DMS79 treated with DMSO at 0.1 percent for 48 hours (cell line): ENCODE data around the gene ENGASE.
A peak's percentile ranks its signal among the peaks of the same experiment; 100 is the strongest.
"Not testable (repeated sequence)": the region's sequence is repeated elsewhere in the genome, so short reads cannot be mapped to it uniquely, and the experiment has no call there.

Experiments used
- DNase-seq: peaks from one replicate; lab custom pipeline; 2025; lab: John Stamatoyannopoulos, UW

Gene ENGASE

DNA sequence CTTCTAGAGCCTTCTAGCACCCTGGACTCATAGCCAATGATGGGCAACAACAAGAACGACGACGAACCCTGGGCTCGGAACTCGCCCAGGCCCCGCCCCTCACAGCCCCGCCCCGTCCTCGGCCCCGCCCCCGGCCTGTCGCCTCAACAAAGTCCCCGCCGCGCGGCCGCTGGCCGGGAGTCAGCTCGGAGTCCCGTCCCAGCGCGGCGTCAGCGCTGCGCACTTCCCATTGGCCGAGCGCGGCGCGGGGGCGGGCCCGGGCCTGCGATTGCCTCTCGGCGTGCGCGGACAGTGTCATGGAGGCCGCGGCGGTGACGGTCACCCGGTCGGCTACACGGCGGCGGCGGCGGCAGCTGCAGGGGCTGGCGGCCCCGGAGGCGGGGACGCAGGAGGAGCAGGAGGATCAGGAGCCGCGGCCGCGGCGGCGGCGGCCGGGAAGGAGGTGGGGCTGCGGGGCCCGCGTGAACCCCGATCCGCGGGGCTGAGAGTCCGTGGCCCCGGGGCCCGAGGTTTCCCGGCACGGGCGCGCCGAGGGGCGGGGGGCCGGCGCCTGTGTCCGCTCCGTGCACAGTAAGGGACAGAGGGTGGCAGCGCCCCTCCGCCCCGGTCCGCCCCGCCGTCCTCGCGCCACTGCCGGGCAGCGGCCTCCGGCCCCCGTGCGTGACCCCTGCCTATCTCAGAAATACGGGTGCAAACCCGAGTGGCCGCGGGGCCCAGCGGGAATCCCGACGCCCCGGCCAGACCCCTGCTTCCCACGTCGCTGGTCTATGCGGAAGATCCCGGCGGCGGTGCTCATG lies at the start of gene ENGASE:
Gene ENGASE (plus strand): TSS at position 176 of the 797 bp plus-strand sequence. CDS start 121 bp downstream, at position 297.
- peak; percentile 63 for DNase-seq

- DNase-seq = peak; percentile 19
Measured at GRCh38 chr17:79024901-79025737, 49.5 kb upstream of the ENGASE start.

- no peak for DNase-seq
Measured at GRCh38 chr17:79026376-79027273, 48.0 kb upstream of the ENGASE start.

DNA sequence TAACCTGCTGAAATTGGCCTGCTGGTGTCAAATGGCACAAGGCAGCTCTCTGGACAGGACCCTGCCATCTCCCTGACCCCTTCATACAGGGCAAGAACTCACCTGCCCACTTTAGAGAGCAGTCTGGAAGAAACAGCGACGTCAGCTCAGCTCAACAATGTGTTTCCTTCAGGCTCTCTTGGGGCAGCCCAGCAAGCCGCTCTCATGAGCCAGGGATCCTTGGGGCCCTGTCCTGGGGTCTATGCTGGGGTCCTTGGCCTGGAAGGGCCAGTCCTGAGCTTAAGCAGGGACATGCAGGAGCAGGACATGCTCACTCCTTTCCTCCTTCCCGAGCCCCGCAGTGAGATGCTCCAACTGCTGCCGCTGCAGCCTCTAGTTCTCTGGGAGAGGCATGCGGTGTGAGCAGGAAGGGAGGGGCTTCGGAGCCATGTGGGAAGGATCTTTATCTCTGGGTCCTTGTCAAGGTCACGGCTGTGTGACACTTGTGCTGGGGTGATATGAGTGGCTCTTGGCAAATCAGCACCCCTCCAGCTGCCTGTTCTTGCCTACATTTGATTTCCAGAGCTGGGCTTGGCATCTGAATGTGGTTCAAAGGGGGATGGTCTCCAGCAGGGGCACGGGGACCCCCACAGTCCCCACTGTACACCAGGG lies 47.2 kb upstream of the ENGASE start:
- DNase-seq = no peak

DNA sequence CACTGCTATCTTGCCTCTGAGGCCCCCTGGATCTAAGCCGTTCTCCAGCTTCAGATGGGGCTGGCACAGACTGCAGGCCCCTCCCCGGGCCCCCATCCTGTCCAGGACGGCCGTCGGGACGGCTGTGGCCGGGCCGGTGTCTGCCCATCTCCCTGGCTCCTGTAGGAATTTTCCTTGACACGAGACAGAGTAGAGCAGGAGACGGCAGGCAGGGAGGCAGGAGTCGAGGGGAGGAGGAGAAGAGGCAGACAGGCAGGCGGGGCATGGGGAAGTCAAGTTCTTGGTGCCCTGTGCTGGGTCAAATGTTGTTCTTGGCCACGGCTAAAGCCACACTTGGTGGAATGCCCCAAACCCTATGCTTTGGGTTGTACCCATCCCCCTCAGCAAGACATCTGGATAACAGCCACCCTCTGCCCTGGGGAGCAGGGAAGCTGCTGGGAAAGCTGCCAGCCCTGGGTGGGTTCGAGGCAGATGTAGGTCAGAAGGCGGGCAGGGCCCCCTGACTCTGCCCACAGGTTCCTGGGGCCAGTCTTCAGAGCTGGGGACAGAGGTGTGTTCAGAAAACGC lies 46.6 kb upstream of the ENGASE start:
- DNase-seq = no peak

DNA sequence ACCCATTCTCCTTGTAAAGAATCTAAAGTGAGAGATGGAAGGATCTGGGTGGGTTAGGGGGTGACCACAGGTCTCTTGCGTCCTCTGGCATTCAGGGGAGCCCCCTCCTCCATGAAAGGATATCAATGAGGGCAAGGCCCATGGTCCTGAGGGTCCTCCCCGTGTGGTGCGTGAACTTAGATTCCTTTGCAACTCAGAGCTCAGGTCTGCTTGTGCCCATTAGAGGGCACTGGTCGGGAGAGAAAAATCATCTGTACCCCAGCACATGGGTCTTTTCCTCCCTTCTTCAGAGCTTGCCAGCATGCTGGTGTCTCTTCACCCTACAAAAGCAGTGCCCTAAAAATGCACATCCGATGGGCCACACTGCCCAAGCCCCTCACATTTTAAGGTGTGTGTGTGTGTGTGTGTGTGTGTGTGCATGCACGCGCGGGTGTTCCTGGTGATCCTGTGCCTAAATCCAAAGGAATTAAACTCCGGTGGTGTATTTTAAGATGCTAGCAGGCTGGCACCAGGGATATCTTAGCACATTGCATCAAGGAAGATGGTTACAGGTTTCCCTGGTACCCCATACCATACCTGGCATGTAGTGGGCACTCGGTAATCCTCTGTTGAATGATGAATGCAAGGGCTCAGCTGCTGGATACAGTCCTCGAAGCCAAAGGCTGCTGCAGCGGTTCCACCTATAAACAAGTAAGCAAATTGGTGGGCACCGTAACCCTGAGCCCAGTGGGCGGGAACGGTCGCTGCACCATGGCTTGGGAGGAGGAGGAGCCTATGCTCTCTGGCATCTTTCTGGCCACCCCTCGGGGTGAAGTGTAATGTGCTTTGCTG lies 45.9 kb upstream of the ENGASE start:
- no peak for DNase-seq

- no peak for DNase-seq
Measured at GRCh38 chr17:79029327-79030009, 45.2 kb upstream of the ENGASE start.

DNA sequence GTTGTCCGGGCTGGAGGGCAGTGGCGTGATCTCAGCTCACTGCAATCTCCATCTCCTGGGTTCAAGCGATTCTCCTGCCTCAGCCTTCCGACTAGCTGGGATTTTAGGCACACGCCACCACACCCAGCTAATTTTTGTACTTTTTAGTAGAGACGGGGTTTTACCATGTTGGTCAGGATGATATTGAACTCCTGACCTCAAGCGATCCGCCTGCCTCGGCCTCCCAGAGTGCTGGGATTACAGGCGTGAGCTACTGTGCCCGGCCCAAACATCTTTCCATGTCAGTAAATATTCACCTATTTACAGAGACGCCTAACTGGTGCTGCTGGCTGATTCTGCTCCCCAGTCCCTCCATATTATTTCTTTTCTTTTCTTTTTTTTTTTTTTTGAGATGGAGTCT lies 44.0 kb upstream of the ENGASE start:
- not testable (repeated sequence) for DNase-seq

DNA sequence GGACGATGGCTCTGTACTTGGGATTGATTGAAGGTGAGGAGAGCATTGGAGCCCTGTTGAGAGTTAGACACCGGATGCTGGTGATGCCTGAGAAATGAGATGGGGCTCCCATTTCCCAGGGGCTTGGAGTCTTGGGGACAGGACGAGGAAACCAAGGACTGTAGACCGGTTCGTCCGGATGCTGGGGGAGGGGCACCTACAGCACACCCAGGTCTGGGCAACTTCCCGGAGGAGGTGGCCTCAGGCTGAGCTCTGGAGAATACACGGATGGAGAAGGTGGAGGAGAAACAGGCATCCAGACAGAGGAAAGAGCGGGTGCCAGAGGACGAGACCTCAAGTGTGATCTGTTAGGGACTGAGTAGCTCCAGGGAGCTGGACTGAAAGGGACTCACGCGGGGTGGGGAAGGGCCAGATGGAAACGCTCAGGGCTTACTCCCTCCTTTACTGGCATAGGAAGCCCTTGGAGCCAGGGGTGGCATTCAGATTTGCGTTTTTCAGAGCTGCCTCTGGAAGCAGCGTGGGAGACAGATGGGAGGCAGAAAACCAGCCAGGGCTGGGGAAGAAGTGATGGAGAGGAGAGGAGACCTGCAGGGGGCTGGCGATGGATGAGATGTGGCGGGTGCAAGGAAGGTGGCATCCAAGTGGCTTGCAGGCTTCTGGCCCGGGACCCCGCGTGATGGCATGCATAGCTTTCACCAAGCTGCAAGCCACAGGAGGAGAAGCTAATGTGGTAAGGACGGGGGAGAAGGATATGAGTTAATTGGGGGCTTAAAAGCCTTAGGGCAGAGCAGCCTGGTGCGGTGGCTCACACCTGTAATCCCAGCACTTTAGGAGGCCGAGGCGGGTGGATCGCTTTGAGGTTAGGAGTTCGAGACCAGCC lies 42.4 kb upstream of the ENGASE start:
- DNase-seq = no peak

GRCh38 chr17:79033046-79033616 lies 41.5 kb upstream of the ENGASE start:
- no peak for DNase-seq

DNA sequence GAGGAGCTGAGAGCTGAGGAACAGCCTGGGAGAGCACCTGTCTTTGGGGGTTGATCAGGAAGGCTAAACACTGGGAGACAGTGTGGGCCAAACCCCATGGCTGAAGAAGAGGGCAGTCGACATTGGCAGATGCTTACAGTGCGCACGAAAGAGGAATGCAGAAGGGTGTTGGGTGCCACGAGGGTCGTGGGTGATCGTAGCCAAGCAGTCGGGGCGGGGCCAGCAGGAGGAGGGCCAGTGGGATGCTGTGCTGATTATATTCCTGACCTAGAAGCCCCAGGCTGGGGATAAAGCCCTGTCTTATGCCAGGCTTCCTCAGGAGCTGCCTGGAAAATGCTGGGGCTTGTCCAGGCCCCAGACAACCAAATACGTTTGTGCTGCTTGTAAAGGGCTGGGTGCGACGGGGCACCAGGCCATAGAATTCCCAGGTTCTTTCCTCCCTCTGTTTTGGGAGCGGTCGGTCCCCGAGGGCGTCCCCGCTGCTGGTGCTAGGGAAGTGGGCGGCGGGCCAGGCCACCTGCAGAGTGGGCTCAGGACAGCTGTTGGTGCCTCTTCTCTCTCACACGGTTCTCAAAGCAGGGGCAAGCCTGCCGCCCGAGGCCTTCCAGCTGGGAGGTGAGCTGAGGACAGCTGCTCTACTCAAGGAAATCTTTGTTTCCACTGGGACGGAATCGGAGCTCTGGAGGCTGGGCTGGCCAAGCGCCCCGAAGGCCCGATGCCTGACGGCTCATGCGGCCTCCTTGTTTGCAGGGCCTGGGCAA lies 40.7 kb upstream of the ENGASE start:
- DNase-seq = peak; percentile 39

GRCh38 chr17:79034931-79035485 lies 39.6 kb upstream of the ENGASE start:
- DNase-seq = no peak

DNA sequence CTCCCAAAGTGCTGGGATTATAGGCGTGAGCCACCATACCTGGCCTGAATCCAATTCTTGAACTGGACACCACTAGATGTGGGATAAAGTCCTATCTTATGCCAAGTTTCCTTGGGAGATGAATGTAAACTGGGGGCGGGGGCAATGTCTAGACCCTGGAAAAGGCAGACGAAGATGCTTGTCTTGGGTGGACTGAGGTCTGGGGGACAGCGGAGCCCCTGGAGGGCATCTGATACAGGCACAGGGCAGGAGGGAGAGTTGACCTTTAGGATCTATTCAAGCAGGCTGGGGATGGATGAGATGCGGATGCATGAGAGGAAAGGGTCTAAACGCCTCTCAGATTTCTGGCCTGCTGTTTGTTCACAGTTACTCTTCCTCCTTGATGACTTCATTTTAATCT lies 38.9 kb upstream of the ENGASE start:
- DNase-seq = no peak

DNA sequence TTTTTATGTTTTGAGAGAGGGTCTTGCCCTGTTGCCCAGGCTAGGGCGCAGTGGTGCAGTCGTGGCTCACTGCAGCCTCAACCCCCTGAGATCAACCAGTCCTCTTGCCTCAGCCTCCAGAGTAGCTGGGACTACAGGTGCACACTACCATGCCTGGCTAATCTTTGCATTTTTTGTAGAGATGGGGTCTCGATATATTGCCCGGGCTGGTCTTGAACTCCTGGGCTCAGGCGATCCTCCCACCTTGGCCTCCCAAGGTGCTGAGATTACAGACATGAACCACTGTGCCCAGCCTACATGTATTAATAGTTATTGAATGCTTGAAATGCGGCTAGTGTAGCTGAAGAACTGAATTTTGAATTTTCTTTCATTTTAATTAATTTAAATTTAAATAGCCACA lies 38.4 kb upstream of the ENGASE start:
- no peak for DNase-seq

- DNase-seq = no peak
Measured at GRCh38 chr17:79036596-79036995, 38.0 kb upstream of the ENGASE start.

DNA sequence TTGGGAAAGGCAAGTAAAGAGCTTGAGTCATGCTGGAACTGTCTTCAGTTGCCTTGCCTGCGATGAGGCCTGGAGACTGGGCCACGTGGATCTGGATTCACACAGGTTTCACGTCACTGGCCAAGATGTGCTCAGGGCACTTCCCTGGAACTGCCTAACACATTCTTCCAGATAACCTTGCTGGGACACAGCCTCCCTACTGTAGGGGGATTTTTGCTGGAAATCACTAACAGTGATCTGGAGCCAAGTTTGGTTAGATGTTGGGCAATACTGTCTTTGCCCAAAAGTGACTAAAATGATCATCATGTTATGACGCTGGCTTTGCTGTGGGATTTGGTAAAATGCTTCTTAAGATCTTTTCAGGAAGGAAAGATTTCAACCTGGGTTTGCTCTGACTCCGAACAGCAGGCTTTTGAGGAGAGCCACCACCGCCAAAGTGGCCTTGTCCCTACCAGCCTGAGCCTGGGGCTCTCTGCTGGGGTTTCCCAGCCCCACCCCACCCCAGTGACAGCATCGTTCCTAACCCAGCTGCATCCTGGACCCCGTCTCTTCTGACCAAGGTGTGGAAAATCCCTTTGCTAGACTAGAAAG lies 36.0 kb upstream of the ENGASE start:
- DNase-seq = no peak

DNA sequence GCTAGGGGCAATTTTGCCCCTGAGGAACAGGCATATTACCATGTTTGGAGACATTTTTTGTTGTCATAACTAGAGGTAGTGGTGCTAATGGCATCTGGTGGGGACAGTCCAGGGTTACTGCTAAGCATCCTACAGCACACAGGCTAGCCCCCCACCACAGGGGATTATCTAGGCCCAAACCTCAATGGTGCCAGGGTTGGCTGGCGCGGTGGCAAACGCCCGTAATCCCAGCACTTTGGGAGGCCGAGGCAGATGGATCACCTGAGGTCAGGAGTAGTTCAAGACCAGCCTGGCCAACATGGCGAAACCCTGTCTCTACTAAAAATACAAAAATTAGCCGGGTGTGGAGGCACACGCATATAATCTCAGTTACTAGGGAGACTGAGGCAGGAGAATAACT lies 35.5 kb upstream of the ENGASE start:
- DNase-seq = no peak
